SK-N-SH treated with all-trans-retinoic acid at 6 μM for 48 hours (cell line): Measurements from ENCODE around the gene VRTN.

Experiments
- ATAC-seq: fragments of 200-7000 bp; cut with Tn5 transposase; 3 replicates; pipeline ENCODE4 v1.9.1; 2020; ENCODE audit warnings: mild to moderate bottlenecking, moderate library complexity
- ARNTL ChIP-seq: fragments of 450-650 bp; formaldehyde crosslinking; IDR thresholded peaks from 2 replicates; pipeline ENCODE4 v1.5.0; 2020; ENCODE audit warnings: low read depth, mild to moderate bottlenecking, moderate library complexity, borderline replicate concordance
- BACH2 ChIP-seq: fragments of 250-450 bp; sonication (Bioruptor Pico); IDR thresholded peaks from 2 replicates; pipeline ENCODE4 v1.9.0; 2021; ENCODE audit warnings: mild to moderate bottlenecking, borderline replicate concordance
- CREB5 ChIP-seq: fragments of 250-450 bp; sonication (Bioruptor Pico); IDR thresholded peaks from 2 replicates; pipeline ENCODE4 v1.5.1; 2020; ENCODE audit warnings: low read depth, mild to moderate bottlenecking, moderate library complexity
- CSDC2 ChIP-seq: fragments of 250-450 bp; sonication (Bioruptor Pico); IDR thresholded peaks from 2 replicates; pipeline ENCODE4 v1.5.0; 2020; ENCODE audit warnings: mild to moderate bottlenecking, moderate library complexity
- CSRNP3 ChIP-seq: fragments of 250-450 bp; sonication (Bioruptor Pico); IDR thresholded peaks from 2 replicates; pipeline ENCODE4 v1.5.1; 2021; ENCODE audit warnings: mild to moderate bottlenecking, moderate library complexity
- ESRRG ChIP-seq: fragments of 250-450 bp; sonication (Bioruptor Pico); IDR thresholded peaks from 2 replicates; pipeline ENCODE4 v1.6.1; 2021; ENCODE audit warnings: mild to moderate bottlenecking
- ISL1 ChIP-seq: fragments of 250-450 bp; sonication (Bioruptor Pico); IDR thresholded peaks from 2 replicates; pipeline ENCODE4 v2.1.2; 2022; ENCODE audit warnings: mild to moderate bottlenecking, moderate library complexity
- OSR1 ChIP-seq: fragments of 250-450 bp; sonication (Bioruptor Pico); IDR thresholded peaks from 2 replicates; pipeline ENCODE4 v1.8.0; 2022; ENCODE audit warnings: moderate library complexity, mild to moderate bottlenecking, inconsistent platforms
- PATZ1 ChIP-seq: fragments of 250-450 bp; sonication (Bioruptor Pico); IDR thresholded peaks from 2 replicates; pipeline ENCODE4 v1.8.0; 2020; ENCODE audit warnings: mild to moderate bottlenecking, moderate library complexity, borderline replicate concordance
- PPARA ChIP-seq: fragments of 250-450 bp; sonication (Bioruptor Pico); IDR thresholded peaks from 2 replicates; pipeline ENCODE4 v1.5.0; 2020; ENCODE audit warnings: mild to moderate bottlenecking, borderline replicate concordance
- RARB ChIP-seq: fragments of 250-450 bp; sonication (Bioruptor Pico); IDR thresholded peaks from 2 replicates; pipeline ENCODE4 v1.8.0; 2021; ENCODE audit warnings: mild to moderate bottlenecking, moderate library complexity
- SNAI2 ChIP-seq: fragments of 250-450 bp; sonication (Bioruptor Pico); IDR thresholded peaks from 2 replicates; pipeline ENCODE4 v1.5.0; 2020; ENCODE audit warnings: mild to moderate bottlenecking, moderate library complexity
- TCF4 ChIP-seq: fragments of 250-450 bp; sonication (Bioruptor Pico); IDR thresholded peaks from 2 replicates; pipeline ENCODE4 v1.8.0; 2021; ENCODE audit warnings: mild to moderate bottlenecking, moderate library complexity, borderline replicate concordance
- TOX ChIP-seq: fragments of 250-450 bp; sonication (Bioruptor Pico); IDR thresholded peaks from 2 replicates; pipeline ENCODE4 v1.8.0; 2021; ENCODE audit warnings: mild to moderate bottlenecking, moderate library complexity, borderline replicate concordance
- ZC3H10 ChIP-seq: fragments of 250-450 bp; sonication (Bioruptor Pico); IDR thresholded peaks from 2 replicates; pipeline ENCODE4 v1.5.1; 2021; ENCODE audit warnings: mild to moderate bottlenecking, moderate library complexity
- ZFP3 ChIP-seq: fragments of 250-450 bp; sonication (Bioruptor Pico); IDR thresholded peaks from 2 replicates; pipeline ENCODE4 v1.5.0; 2020; ENCODE audit warnings: mild to moderate bottlenecking, moderate library complexity
- ZFP30 ChIP-seq: fragments of 450-650 bp; formaldehyde crosslinking; IDR thresholded peaks from 2 replicates; pipeline ENCODE4 v1.5.0; 2022; ENCODE audit warnings: mild to moderate bottlenecking, moderate library complexity
- ZNF565 ChIP-seq: fragments of 450-650 bp; formaldehyde crosslinking; conservative IDR thresholded peaks from 2 replicates; pipeline ENCODE4 v1.5.0; 2020; ENCODE audit warnings: low read depth, mild to moderate bottlenecking, moderate library complexity
- ZNF70 ChIP-seq: fragments of 450-650 bp; formaldehyde crosslinking; IDR thresholded peaks from 2 replicates; pipeline ENCODE4 v1.5.0; 2020; ENCODE audit warnings: mild to moderate bottlenecking, moderate library complexity
- ZNF8 ChIP-seq: fragments of 450-650 bp; formaldehyde crosslinking; IDR thresholded peaks from 2 replicates; pipeline ENCODE4 v1.5.0; 2020; ENCODE audit warnings: mild to moderate bottlenecking, moderate library complexity
- TF ChIP-seq, protein P1 (sequence below): fragments of 250-450 bp; sonication (Bioruptor Pico); IDR thresholded peaks from 2 replicates; pipeline ENCODE4 v1.5.0; 2020; ENCODE audit warnings: mild to moderate bottlenecking, moderate library complexity

Gene VRTN

DNA sequence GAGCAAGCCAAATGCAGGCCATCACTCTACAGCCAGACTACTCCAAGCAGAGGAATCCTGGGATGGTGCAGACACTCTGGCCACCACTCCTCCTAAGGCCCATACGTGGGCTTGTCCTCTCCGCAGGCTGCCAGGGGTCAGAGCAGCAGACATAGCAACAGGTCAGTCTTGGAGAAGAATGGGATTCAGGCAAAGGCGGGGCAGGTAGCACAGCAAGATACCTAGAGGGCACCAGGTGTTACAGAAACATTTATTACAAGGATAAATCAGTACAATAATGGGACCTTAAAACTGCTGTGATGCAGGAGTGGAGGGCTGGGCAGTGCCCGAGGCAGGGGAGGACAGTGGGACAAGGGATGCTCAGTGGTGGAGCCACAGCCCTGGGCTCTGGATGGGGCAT is 57.4 kb downstream of the VRTN start:
- TF ChIP-seq SNAI2 (CRISPR knock-in tag) (no peak), ISL1 (CRISPR knock-in tag) (no peak), ZC3H10 (CRISPR knock-in tag) (no peak), CREB5 (CRISPR knock-in tag) (no peak), TOX (CRISPR knock-in tag) (no peak), ESRRG (CRISPR knock-in tag) (no peak), CSRNP3 (no peak), ZNF8 (CRISPR knock-in tag) (no peak), TCF4 (CRISPR knock-in tag) (no peak), ZFP30 (no peak), ZNF565 (CRISPR knock-in tag) (no peak), PPARA (CRISPR knock-in tag) (no peak)
- TF ChIP-seq, protein P1, sequence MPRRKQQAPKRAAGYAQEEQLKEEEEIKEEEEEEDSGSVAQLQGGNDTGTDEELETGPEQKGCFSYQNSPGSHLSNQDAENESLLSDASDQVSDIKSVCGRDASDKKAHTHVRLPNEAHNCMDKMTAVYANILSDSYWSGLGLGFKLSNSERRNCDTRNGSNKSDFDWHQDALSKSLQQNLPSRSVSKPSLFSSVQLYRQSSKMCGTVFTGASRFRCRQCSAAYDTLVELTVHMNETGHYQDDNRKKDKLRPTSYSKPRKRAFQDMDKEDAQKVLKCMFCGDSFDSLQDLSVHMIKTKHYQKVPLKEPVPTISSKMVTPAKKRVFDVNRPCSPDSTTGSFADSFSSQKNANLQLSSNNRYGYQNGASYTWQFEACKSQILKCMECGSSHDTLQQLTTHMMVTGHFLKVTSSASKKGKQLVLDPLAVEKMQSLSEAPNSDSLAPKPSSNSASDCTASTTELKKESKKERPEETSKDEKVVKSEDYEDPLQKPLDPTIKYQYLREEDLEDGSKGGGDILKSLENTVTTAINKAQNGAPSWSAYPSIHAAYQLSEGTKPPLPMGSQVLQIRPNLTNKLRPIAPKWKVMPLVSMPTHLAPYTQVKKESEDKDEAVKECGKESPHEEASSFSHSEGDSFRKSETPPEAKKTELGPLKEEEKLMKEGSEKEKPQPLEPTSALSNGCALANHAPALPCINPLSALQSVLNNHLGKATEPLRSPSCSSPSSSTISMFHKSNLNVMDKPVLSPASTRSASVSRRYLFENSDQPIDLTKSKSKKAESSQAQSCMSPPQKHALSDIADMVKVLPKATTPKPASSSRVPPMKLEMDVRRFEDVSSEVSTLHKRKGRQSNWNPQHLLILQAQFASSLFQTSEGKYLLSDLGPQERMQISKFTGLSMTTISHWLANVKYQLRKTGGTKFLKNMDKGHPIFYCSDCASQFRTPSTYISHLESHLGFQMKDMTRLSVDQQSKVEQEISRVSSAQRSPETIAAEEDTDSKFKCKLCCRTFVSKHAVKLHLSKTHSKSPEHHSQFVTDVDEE (CRISPR knock-in tag) = no peak
- no peak for ATAC-seq

DNA sequence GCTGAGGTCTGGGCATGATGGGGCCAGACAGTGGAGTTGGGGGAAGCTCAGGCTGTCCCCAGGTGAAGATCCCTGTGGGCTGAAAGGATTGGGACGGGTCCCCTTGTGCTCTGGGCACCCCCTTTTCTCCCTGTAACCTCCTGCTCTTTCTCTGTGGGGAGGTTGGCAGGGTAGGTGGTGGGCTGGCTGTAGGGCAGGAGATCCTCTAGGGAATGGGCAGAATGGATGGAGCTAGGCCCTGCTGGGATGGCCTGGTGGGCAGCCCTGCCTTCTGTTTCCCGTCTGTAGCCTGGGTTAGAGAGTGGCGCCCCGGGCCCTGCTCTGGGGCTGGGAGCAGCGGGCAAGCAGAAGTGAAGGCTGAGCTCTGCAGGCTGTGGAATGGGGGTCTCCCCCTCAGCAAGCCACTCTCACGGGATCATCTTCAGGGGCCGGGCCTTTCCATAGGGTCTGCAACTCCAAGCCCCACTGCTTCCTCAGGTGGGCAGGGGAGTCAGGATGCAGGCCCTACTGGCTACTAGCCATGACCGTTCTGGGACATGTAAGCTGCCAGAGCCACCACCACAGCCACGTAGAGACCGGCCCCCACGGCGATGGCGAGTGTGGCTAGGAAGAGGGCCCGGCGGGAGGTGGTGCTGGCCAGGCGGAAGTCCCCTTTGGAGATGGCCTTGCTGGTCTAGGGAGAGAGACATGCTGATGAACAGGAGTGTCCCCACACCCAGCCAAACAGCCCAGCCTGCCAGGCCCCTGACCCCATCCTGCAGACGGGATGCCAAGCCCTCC is 58.9 kb downstream of the VRTN start:
- no peak for ATAC-seq
- no peak for TF ChIP-seq CSRNP3
- TF ChIP-seq ARNTL = no peak
- no peak for TF ChIP-seq PPARA (CRISPR knock-in tag)
- no peak for TF ChIP-seq ZNF565 (CRISPR knock-in tag)
- no peak for TF ChIP-seq PATZ1 (CRISPR knock-in tag)
- no peak for TF ChIP-seq ZFP3 (CRISPR knock-in tag)
- no peak for TF ChIP-seq TOX (CRISPR knock-in tag)
- TF ChIP-seq, protein P1 (CRISPR knock-in tag) = no peak
- no peak for TF ChIP-seq ESRRG (CRISPR knock-in tag)
- no peak for TF ChIP-seq BACH2
- no peak for TF ChIP-seq OSR1
- no peak for TF ChIP-seq ZNF70 (CRISPR knock-in tag)
- no peak for TF ChIP-seq CSDC2
- no peak for TF ChIP-seq ZNF8 (CRISPR knock-in tag)
- no peak for TF ChIP-seq RARB
